ENCODE data around the gene FBXL7. TPM values are rescaled to one million over a fixed set of nuclear protein-coding genes. Genes with fewer than 3 reads are reported as not detected.

FBXL7 gene
- total and polyA plus RNA-seq, 2 donors (not counting 1 experiment from before 2014, with no cell fraction given), result 6.4 to 12.9 TPM

- Histone ChIP-seq H3K27me3 (ENCODE audit: control insufficient read depth, insufficient read depth, low read length) (no peaks in the 10 kb centered on the region), H2AFZ (ENCODE audit: low read length) (no peak overlapping the region), H4K20me1 (ENCODE audit: control insufficient read depth, extremely low read depth, insufficient read depth, low read length) (no peaks in the 10 kb centered on the region), H3K4me3 (replicated peaks in 1 of 4; ENCODE audit: control extremely low read depth in 1 of 4, insufficient read depth in 1 of 4, low read depth in 3 of 4, low read length in 4 of 4) (no peak overlapping the region), H3K79me2 (ENCODE audit: control insufficient read depth, insufficient read depth, low read length) (no peaks in the 10 kb centered on the region), H3K36me3 (ENCODE audit: control insufficient read depth, insufficient read depth, low read length) (no peaks in the 10 kb centered on the region), H3K9ac (ENCODE audit: insufficient read depth, low read length) (no peak overlapping the region), H3K27ac (ENCODE audit: insufficient read depth, low read length) (no peak overlapping the region), H3K4me2 (ENCODE audit: extremely low read depth, insufficient read depth, low read length) (no peak overlapping the region), H3K4me1 (ENCODE audit: control insufficient read depth, extremely low read depth, insufficient read depth, low read length) (no peaks in the 10 kb centered on the region), H3K9me3 (ENCODE audit: control insufficient read depth, insufficient read depth, low read depth, low read length) (no peaks in the 10 kb centered on the region)
- TF ChIP-seq EZH2 (IDR thresholded peaks at IDR 0.05; ENCODE audit: low read length, missing control alignments) (no peak), CTCF (conservative IDR thresholded peaks at IDR 0.05 in 1 of 2, IDR thresholded peaks at IDR 0.05 in 1 of 2; ENCODE audit: low read depth in 1 of 2, low read length in 2 of 2) (no peak)
- DNase-seq (ENCODE audit: low read depth in 2 of 2), result no peak
Observed at GRCh38 chr5:15607076-15607475, 107.1 kb downstream of the FBXL7 start.

- H3K4me2 ChIP-seq (ENCODE audit: extremely low read depth, insufficient read depth, low read length), result no peak overlapping the region
- TF ChIP-seq EZH2 (IDR thresholded peaks at IDR 0.05; ENCODE audit: low read length, missing control alignments) (no peak), CTCF (conservative IDR thresholded peaks at IDR 0.05 in 1 of 2, IDR thresholded peaks at IDR 0.05 in 1 of 2; ENCODE audit: low read depth in 1 of 2, low read length in 2 of 2) (no peak)
- no peak for DNase-seq (ENCODE audit: low read depth in 2 of 2)
- no peaks in the 10 kb centered on the region for H3K36me3 ChIP-seq (ENCODE audit: control insufficient read depth, insufficient read depth, low read length)
- H3K27me3 ChIP-seq (ENCODE audit: control insufficient read depth, insufficient read depth, low read length), result no peaks in the 10 kb centered on the region
- no peak overlapping the region for H2AFZ ChIP-seq (ENCODE audit: low read length)
- H4K20me1 ChIP-seq (ENCODE audit: control insufficient read depth, extremely low read depth, insufficient read depth, low read length), result no peaks in the 10 kb centered on the region
- H3K79me2 ChIP-seq (ENCODE audit: control insufficient read depth, insufficient read depth, low read length), result no peaks in the 10 kb centered on the region
- no peak overlapping the region for H3K27ac ChIP-seq (ENCODE audit: insufficient read depth, low read length)
- H3K9me3 ChIP-seq (ENCODE audit: control insufficient read depth, insufficient read depth, low read depth, low read length), result no peaks in the 10 kb centered on the region
- H3K9ac ChIP-seq (ENCODE audit: insufficient read depth, low read length), result no peak overlapping the region
- H3K4me1 ChIP-seq (ENCODE audit: control insufficient read depth, extremely low read depth, insufficient read depth, low read length), result no peaks in the 10 kb centered on the region
- no peak overlapping the region for H3K4me3 ChIP-seq (replicated peaks in 1 of 4; ENCODE audit: control extremely low read depth in 1 of 4, insufficient read depth in 1 of 4, low read depth in 3 of 4, low read length in 4 of 4)
Observed at GRCh38 chr5:15609076-15609725, 109.2 kb downstream of the FBXL7 start.

- no peaks in the 10 kb centered on the region for H3K9me3 ChIP-seq (ENCODE audit: control insufficient read depth, insufficient read depth, low read depth, low read length)
- TF ChIP-seq EZH2 (IDR thresholded peaks at IDR 0.05; ENCODE audit: low read length, missing control alignments), result no peak
- TF ChIP-seq CTCF (conservative IDR thresholded peaks at IDR 0.05 in 1 of 2, IDR thresholded peaks at IDR 0.05 in 1 of 2; ENCODE audit: low read depth in 1 of 2, low read length in 2 of 2), result no peak
- no peaks in the 10 kb centered on the region for H3K4me1 ChIP-seq (ENCODE audit: control insufficient read depth, extremely low read depth, insufficient read depth, low read length)
- H3K27ac ChIP-seq (ENCODE audit: insufficient read depth, low read length), result no peak overlapping the region
- no peak overlapping the region for H2AFZ ChIP-seq (ENCODE audit: low read length)
- no peak overlapping the region for H3K9ac ChIP-seq (ENCODE audit: insufficient read depth, low read length)
- H3K36me3 ChIP-seq (ENCODE audit: control insufficient read depth, insufficient read depth, low read length), result no peaks in the 10 kb centered on the region
- H3K79me2 ChIP-seq (ENCODE audit: control insufficient read depth, insufficient read depth, low read length), result no peaks in the 10 kb centered on the region
- H3K4me2 ChIP-seq (ENCODE audit: extremely low read depth, insufficient read depth, low read length), result no peak overlapping the region
- no peak overlapping the region for H3K4me3 ChIP-seq (replicated peaks in 1 of 4; ENCODE audit: control extremely low read depth in 1 of 4, insufficient read depth in 1 of 4, low read depth in 3 of 4, low read length in 4 of 4)
- no peaks in the 10 kb centered on the region for H4K20me1 ChIP-seq (ENCODE audit: control insufficient read depth, extremely low read depth, insufficient read depth, low read length)
- no peaks in the 10 kb centered on the region for H3K27me3 ChIP-seq (ENCODE audit: control insufficient read depth, insufficient read depth, low read length)
- DNase-seq (ENCODE audit: low read depth in 2 of 2), result no peak
Observed at GRCh38 chr5:15610216-15610615, 110.2 kb downstream of the FBXL7 start.

Data from fibroblast of lung (primary cell).